ENCODE results near the gene ZNF782. TPM values are rescaled to one million over a fixed set of nuclear protein-coding genes. Genes with fewer than 3 reads are reported as not detected.
"Not testable (repeated sequence)": the region's sequence is repeated elsewhere in the genome, so short reads cannot be mapped to it uniquely, and the experiment has no call there.

The ZNF782 gene
- total RNA-seq, 4 donors from 2014 or later, result 8.0 to 15.9 (median 9.6) TPM

DNA sequence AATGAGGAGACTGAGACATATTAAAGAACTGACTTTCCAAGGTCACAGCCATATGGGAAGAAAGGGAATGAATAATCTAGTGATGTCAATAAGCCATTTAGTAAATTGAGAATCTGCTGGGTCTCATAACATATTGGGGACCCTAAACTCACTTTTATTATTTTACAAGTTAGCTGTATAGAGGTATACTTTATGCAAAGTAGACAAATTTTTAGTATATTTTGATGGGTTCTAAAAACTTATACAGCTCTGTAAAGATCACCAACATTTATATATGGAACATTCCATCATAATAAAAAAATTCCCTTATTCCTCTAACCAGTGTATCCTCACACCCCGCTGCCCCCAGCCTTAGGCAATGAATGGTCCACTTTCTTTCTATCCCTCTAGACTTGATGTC is 40.7 kb downstream of the ZNF782 start:
- no peak for DNase-seq (ENCODE audit: low spot score in 2 of 2)
- no peaks in the 10 kb centered on the region for H3K4me1 ChIP-seq
- no peaks in the 10 kb centered on the region for H3K27me3 ChIP-seq
- peaks cover 2 to 98% (median 48%) of the 10 kb centered on the region in 4 donors for H3K9me3 ChIP-seq
- no peak overlapping the region for H3K4me3 ChIP-seq
- WGBS, 2 donors, result 96 to 98% methylated on average over 1 of the region's 1 CpG
- TF ChIP-seq, protein P1, sequence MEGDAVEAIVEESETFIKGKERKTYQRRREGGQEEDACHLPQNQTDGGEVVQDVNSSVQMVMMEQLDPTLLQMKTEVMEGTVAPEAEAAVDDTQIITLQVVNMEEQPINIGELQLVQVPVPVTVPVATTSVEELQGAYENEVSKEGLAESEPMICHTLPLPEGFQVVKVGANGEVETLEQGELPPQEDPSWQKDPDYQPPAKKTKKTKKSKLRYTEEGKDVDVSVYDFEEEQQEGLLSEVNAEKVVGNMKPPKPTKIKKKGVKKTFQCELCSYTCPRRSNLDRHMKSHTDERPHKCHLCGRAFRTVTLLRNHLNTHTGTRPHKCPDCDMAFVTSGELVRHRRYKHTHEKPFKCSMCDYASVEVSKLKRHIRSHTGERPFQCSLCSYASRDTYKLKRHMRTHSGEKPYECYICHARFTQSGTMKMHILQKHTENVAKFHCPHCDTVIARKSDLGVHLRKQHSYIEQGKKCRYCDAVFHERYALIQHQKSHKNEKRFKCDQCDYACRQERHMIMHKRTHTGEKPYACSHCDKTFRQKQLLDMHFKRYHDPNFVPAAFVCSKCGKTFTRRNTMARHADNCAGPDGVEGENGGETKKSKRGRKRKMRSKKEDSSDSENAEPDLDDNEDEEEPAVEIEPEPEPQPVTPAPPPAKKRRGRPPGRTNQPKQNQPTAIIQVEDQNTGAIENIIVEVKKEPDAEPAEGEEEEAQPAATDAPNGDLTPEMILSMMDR (IDR thresholded peaks at IDR 0.05), result no peak
- TF ChIP-seq EP300 (IDR thresholded peaks at IDR 0.05), result no peak
- no peak for TF ChIP-seq POLR2A (IDR thresholded peaks at IDR 0.05)
- H3K27ac ChIP-seq, result no peak overlapping the region
- peaks cover 0 to 42% (median 0%) of the 10 kb centered on the region in 3 donors for H3K36me3 ChIP-seq

DNA sequence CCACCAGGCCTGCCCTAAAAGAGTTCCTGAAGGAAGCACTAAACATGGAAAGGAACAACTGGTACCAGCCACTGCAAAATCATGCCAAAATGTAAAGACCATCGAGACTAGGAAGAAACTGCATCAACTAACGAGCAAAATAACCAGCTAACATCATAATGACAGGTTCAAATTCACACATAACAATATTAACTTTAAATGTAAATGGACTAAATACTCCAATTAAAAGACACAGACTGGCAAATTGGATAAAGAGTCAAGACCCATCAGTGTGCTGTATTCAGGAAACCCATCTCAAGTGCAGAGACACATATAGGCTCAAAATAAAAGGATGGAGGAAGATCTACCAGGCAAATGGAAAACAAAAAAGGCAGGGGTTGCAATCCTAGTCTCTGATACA is 55.4 kb downstream of the ZNF782 start:
- Histone ChIP-seq H3K36me3 (peaks cover 0 to 50% (median 4%) of the 10 kb centered on the region in 3 donors), H3K9me3 (peaks cover 0 to 69% (median 21%) of the 10 kb centered on the region in 4 donors)
- DNase-seq (ENCODE audit: low spot score in 2 of 2); H3K27ac ChIP-seq; H3K4me3 ChIP-seq; H3K27me3 ChIP-seq; H3K4me1 ChIP-seq: not testable (repeated sequence)
- WGBS, 2 donors, result 88% methylated on average over 2 of the region's 2 CpGs; no CpG with 5 or more reads in 1 of the 2 donors

DNA sequence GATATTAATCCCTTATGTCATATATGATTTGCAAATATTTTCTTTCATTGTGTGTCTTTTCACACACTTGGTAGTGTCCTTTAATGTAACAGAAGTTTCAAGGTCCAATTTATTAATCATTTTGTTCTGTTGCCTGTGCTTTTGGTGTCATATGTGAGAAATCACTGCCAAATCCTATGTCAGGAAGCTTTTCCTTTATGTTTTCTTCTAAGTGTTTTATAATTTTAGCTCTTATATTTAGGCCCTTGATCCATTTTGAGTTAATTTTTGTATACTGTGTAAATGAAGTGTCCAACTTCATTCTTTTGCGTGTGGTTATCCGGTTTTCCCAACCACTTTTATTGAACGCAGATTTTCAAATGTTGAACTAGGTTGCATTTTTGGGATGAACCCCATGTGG is 70.3 kb downstream of the ZNF782 start:
- H3K36me3 ChIP-seq, result peaks cover 0 to 26% (median 0%) of the 10 kb centered on the region in 3 donors
- H3K27me3 ChIP-seq, result no peaks in the 10 kb centered on the region
- no peak overlapping the region for H3K4me3 ChIP-seq
- H3K27ac ChIP-seq, result no peak overlapping the region
- peaks cover 0 to 9% (median 0%) of the 10 kb centered on the region in 4 donors for H3K4me1 ChIP-seq
- DNase-seq (ENCODE audit: low spot score in 2 of 2), result no peak
- 97 to 99% methylated on average over 3 of the region's 3 CpGs for WGBS, 2 donors
- TF ChIP-seq EP300 (IDR thresholded peaks at IDR 0.05), result no peak
- TF ChIP-seq, protein P1 (IDR thresholded peaks at IDR 0.05), result no peak
- TF ChIP-seq POLR2A (IDR thresholded peaks at IDR 0.05), result no peak
- H3K9me3 ChIP-seq, result peaks cover 0 to 47% (median 10%) of the 10 kb centered on the region in 4 donors

DNA sequence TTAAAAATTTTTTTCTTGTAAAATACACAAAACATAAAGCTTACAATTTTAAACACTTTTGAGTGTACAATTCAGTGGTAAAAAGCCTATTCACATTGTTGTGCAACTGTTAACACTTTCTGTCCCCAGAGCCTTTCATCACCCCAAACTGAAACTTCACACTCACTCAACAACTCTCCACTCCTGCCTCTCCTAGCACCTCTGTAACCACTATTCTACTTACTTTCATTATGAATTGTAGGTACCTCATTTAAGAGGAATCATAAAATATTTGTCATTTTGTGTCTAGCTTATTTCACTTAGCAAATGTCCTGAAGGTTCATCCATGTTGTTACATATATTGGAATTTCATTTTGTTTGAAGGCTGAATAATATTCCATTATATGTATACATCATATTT is 72.1 kb downstream of the ZNF782 start:
- peaks cover 0 to 18% (median 3%) of the 10 kb centered on the region in 4 donors for H3K4me1 ChIP-seq
- peaks cover 0 to 11% (median 0%) of the 10 kb centered on the region in 3 donors for H3K36me3 ChIP-seq
- H3K27ac ChIP-seq, result no peak overlapping the region
- DNase-seq (ENCODE audit: low spot score in 2 of 2), result no peak
- H3K27me3 ChIP-seq, result no peaks in the 10 kb centered on the region
- no peak for TF ChIP-seq POLR2A (IDR thresholded peaks at IDR 0.05)
- no peak for TF ChIP-seq EP300 (IDR thresholded peaks at IDR 0.05)
- TF ChIP-seq, protein P1 (IDR thresholded peaks at IDR 0.05), result no peak
- H3K4me3 ChIP-seq, result no peak overlapping the region
- peaks cover 0 to 34% (median 4%) of the 10 kb centered on the region in 4 donors for H3K9me3 ChIP-seq

DNA sequence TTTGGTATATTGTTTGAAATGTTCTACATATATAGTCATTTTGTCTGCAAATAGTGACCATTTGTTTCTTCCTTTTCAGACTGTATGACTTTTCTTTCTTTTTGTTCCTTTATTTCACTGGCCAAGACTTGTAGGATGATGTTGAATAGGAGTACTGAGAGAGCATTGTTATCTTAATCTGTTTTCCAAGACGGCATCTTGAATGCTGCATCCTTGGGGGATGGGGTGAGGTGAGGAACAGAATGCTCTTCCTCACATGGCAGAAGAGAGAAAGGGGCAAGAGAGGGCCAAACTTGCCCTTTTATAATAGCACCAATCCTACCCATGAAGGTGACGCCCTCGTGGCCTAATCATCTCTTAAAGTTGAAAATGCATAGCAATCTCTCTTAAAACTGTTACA is 72.8 kb downstream of the ZNF782 start:
- Histone ChIP-seq H3K27me3 (no peaks in the 10 kb centered on the region), H3K4me1 (peaks cover 0 to 25% (median 9%) of the 10 kb centered on the region in 4 donors), H3K36me3 (peaks cover 0 to 7% (median 0%) of the 10 kb centered on the region in 3 donors), H3K9me3 (peaks cover 0 to 30% (median 4%) of the 10 kb centered on the region in 4 donors), H3K4me3 (no peak overlapping the region), H3K27ac (no peak overlapping the region)
- TF ChIP-seq EP300 (IDR thresholded peaks at IDR 0.05) (no peak), POLR2A (IDR thresholded peaks at IDR 0.05) (no peak)
- TF ChIP-seq, protein P1 (IDR thresholded peaks at IDR 0.05), result no peak
- DNase-seq (ENCODE audit: low spot score in 2 of 2), result no peak
- 62 to 67% methylated on average over 3 of the region's 3 CpGs for WGBS, 2 donors

DNA sequence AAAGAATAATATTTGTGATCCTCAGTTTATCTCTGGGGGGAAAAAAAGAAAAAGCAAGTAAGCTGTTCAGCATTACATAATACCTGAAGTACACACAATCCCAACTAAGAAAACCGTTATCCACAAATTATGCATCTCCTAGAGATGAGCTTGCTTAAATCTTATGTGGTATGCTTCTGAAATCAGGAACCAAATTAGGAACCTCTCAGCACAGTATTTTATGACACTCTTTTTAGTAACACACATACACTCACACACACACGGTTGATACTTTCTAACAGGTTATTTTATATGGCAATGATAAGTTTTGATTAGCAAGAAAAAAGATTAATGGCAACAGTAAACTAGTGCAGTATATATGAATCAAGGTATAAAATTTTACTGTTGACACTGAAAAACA is 75.2 kb downstream of the ZNF782 start:
- Histone ChIP-seq H3K27me3 (no peaks in the 10 kb centered on the region), H3K9me3 (peaks cover 0 to 9% (median under 1%) of the 10 kb centered on the region in 4 donors), H3K27ac (no peak overlapping the region), H3K36me3 (peaks cover 0 to 26% (median 14%) of the 10 kb centered on the region in 3 donors), H3K4me3 (peak overlapping the region in 1 of 4 donors; percentile 86), H3K4me1 (peaks cover 0 to 27% (median 9%) of the 10 kb centered on the region in 4 donors)
- TF ChIP-seq POLR2A (IDR thresholded peaks at IDR 0.05), result no peak
- TF ChIP-seq, protein P1 (IDR thresholded peaks at IDR 0.05), result no peak
- no peak for TF ChIP-seq EP300 (IDR thresholded peaks at IDR 0.05)
- no peak for DNase-seq (ENCODE audit: low spot score in 2 of 2)
- WGBS, 2 donors, result 42 to 56% methylated on average over 2 of the region's 2 CpGs
